OCI-LY7 (cell line): ENCODE results near the gene SPATA24. TPM values are rescaled to one million over a fixed set of nuclear protein-coding genes. Genes with fewer than 3 reads are reported as not detected.

ENCODE experiments used
- BruUV-seq: library from RNA; stranded (reverse); fragments of 400-500 nt; replicated peaks from 2 replicates; lab custom pipeline; 2021; lab: Mats Ljungman, UMichigan
- CTCF ChIA-PET: fragments of 300-600 bp; sonication (Branson Sonifier 250); formaldehyde crosslinking; loops from one replicate; lab custom pipeline; 2022; ENCODE audit warnings: antibody characterized with exemption; ENCODE audit not compliant: unreplicated experiment; lab: Charles Lee
- POLR2A ChIA-PET: fragments of 300-600 bp; sonication (Branson Sonifier 250); formaldehyde crosslinking; loops from one replicate; lab custom pipeline; 2022; ENCODE audit warnings: antibody characterized with exemption; lab: Charles Lee
- DNase-seq: peaks from one replicate; pipeline ENCODE4 v3.0.0-alpha.2; 2015; ENCODE audit warnings: low spot score
- H2AFZ ChIP-seq: fragments of 200-600 bp; sonication (generic), shearing (Covaris generic); 2 replicates; pipeline ENCODE4 v1.6.1; 2014; ENCODE audit warnings: mild to moderate bottlenecking, antibody characterized with exemption, low read length, moderate library complexity
- H3K27ac ChIP-seq: fragments of 200-600 bp; sonication (generic); 2 replicates; pipeline ENCODE4 v1.5.1; 2014; ENCODE audit warnings: mixed run types, low read depth, mild to moderate bottlenecking, moderate library complexity, low read length, inconsistent platforms; ENCODE audit not compliant: poor library complexity, severe bottlenecking
- H3K36me3 ChIP-seq: fragments of 200-600 bp; sonication (generic); 2 replicates; pipeline ENCODE4 v1.6.1; 2014; ENCODE audit warnings: mild to moderate bottlenecking, antibody characterized with exemption, low read length, moderate library complexity, mixed read lengths; ENCODE audit not compliant: insufficient read depth
- H3K4me1 ChIP-seq: fragments of 200-600 bp; sonication (generic); 2 replicates; pipeline ENCODE4 v1.5.1; 2014; ENCODE audit warnings: mild to moderate bottlenecking, low read length; ENCODE audit not compliant: insufficient read depth, poor library complexity, severe bottlenecking
- H3K4me2 ChIP-seq: fragments of 200-600 bp; sonication (generic); 2 replicates; pipeline ENCODE4 v1.6.1; 2014; ENCODE audit warnings: mild to moderate bottlenecking, low read length
- H3K4me3 ChIP-seq: fragments of 200-600 bp; sonication (generic); 2 replicates; pipeline ENCODE4 v1.5.1; 2014; ENCODE audit warnings: mild to moderate bottlenecking, low read depth, low read length; ENCODE audit not compliant: poor library complexity, severe bottlenecking
- H3K79me2 ChIP-seq: fragments of 200-600 bp; sonication (generic); 2 replicates; pipeline ENCODE4 v1.6.1; 2016; ENCODE audit warnings: low read depth, mild to moderate bottlenecking, low read length, moderate library complexity, mixed read lengths; ENCODE audit not compliant: insufficient read depth
- H3K9me2 ChIP-seq: fragments of 200-600 bp; sonication (generic); 2 replicates; pipeline ENCODE4 v1.6.1; 2016; ENCODE audit warnings: mild to moderate bottlenecking, low read length, mixed read lengths; ENCODE audit not compliant: insufficient read depth
- H3K9me3 ChIP-seq: fragments of 200-600 bp; sonication (generic); 2 replicates; pipeline ENCODE4 v1.6.1; 2014; ENCODE audit warnings: mild to moderate bottlenecking, mixed run types, low read length, mixed read lengths
- H4K20me1 ChIP-seq: fragments of 200-600 bp; sonication (generic); 2 replicates; pipeline ENCODE4 v1.6.1; 2014; ENCODE audit warnings: mild to moderate bottlenecking, antibody characterized with exemption, low read length, moderate library complexity, mixed read lengths; ENCODE audit not compliant: insufficient read depth
- EZH2phosphoT487 ChIP-seq: fragments of 200-600 bp; sonication (generic); IDR thresholded peaks from 2 replicates; pipeline ENCODE4 v1.6.1; 2018; ENCODE audit warnings: low read depth, borderline replicate concordance, mild to moderate bottlenecking, mixed run types, antibody characterized with exemption, low read length, moderate library complexity, mixed read lengths
- intact Hi-C: fragments of 100-400 bp; cut with micrococcal nuclease; formaldehyde crosslinking; loops from one replicate; pipeline ENCODE4 v1.10.0; 2022; ENCODE audit not compliant: unreplicated experiment
- total RNA-seq, 2 experiments: library from RNA; depleted of rRNA in 1 of 2; stranded (reverse); fragments of >200 nt in 1 of 2; shearing (Covaris generic) in 1 of 2; gene quantifications; 2 replicates each; pipeline ENCODE4 v1.2.3, GENCODE V29; 2014 to 2022
- TF ChIP-seq, protein P1 (sequence below): fragments of 200-600 bp; sonication (generic); conservative IDR thresholded peaks from 2 replicates; pipeline ENCODE4 v1.5.1; 2014; ENCODE audit warnings: mild to moderate bottlenecking, antibody characterized with exemption, low read length, moderate library complexity, mixed read lengths

SPATA24 gene
- total RNA-seq, 2 experiments from 2014 or later, result 9.4 to 12.0 TPM

DNA sequence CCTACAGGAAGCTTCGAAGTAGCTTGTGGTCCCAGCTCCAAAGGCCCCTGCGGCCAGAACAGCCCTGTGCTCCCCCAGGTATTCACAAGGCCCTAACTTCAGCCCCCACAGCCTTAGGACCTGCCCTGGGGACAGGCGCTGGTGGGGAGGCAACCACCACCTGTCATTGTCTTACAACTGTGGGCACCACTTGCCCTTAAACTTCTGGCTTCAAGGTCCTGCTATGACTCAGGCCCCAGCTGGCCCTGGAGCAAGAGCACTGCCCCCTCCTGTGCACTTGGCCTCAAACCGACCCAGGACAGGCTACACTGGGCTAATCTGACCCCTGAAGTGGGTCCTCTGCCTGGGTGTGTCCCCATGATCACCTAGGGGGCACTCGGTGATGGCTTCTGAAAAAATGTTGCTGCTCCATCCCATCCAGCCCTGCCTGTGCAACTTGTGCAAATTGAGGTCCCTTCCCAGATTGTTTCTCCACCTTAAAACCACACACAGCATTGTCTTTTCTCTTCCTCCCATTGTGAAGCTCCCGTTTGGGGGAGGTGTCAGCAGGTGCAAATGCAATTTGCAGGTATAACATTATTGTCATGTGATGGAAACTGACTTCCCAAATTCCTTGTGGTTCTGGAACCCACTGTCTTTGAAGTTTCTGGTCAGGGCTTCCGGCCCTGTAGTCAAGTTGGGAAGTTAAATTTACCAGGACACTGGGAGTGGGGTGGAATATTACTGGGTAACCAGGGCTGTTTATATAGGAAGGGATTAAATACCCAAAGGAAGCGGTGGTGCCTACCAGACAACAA is 7.8 kb downstream of the SPATA24 start:
- H3K9me3 ChIP-seq, result no peaks in the 10 kb centered on the region
- CTCF ChIA-PET, result no interaction called here
- peaks cover 15% of the 10 kb centered on the region; the same call in 1 of the 2 replicates for H3K79me2 ChIP-seq
- POLR2A ChIA-PET, result interaction anchor here (1.8 kb wide), 1 partner anchor 11 kb away, joined by 7 read pairs; no protein-coding TSS in a partner anchor
- H3K4me2 ChIP-seq, result peak overlapping the region; percentile 35
- H3K4me3 ChIP-seq, result no peak overlapping the region
- intact Hi-C loops, result no loop called here
- H3K4me1 ChIP-seq, result peaks cover 46% of the 10 kb centered on the region
- H3K36me3 ChIP-seq, result peaks cover 26% of the 10 kb centered on the region
- no peak overlapping the region for H2AFZ ChIP-seq
- no peak for TF ChIP-seq EZH2phosphoT487
- TF ChIP-seq, protein P1, sequence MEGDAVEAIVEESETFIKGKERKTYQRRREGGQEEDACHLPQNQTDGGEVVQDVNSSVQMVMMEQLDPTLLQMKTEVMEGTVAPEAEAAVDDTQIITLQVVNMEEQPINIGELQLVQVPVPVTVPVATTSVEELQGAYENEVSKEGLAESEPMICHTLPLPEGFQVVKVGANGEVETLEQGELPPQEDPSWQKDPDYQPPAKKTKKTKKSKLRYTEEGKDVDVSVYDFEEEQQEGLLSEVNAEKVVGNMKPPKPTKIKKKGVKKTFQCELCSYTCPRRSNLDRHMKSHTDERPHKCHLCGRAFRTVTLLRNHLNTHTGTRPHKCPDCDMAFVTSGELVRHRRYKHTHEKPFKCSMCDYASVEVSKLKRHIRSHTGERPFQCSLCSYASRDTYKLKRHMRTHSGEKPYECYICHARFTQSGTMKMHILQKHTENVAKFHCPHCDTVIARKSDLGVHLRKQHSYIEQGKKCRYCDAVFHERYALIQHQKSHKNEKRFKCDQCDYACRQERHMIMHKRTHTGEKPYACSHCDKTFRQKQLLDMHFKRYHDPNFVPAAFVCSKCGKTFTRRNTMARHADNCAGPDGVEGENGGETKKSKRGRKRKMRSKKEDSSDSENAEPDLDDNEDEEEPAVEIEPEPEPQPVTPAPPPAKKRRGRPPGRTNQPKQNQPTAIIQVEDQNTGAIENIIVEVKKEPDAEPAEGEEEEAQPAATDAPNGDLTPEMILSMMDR, result no peak
- H3K27ac ChIP-seq, result no peak overlapping the region
- BruUV-seq, result no TSS peak
- no peaks in the 10 kb centered on the region for H3K9me2 ChIP-seq
- no peak for DNase-seq
- H4K20me1 ChIP-seq, result no peaks in the 10 kb centered on the region

DNA sequence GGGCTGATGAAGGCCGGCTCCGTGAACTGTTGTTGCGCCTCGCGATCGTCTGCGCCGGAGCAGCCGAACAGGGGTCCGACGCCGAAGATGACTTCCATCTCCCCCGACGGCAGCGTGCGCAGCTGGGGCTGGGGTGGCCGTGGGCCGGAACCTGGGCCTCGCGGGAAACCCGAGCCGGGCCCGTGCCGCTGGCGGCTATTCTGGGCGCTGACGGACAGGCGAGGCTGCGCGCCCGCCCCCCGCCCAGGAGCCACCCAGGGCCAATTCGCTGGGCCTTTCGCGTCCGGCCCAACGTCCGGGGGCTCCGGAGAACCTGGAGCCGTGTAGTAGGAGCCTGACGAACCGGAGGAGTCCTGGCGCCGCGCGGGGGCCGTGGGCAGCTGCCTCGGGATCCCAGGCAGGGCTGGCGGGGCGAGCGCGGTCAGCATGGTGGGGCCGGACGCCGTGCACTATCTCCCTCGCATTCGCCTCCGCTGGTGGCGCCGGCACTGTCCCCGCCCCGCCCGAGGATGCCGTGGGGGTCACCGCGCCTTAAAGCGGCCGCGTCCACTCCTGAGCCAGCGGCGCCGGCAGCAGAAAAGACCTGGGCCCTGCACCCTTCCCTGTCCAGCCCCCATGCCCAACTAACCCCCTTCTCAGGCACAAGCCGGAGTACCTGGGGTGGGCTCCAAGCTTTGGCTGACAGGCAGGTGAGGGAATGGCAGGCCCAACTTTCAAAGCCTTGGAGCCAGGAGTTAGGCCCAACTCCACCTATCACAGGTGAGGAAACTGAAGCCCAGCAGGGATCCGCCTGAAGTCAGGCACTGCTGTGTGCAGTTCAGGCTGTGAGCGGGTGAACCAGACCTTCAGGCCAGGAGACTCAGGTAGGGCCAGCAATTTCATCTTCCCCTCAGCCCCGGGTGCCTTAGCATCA is 9.0 kb downstream of the SPATA24 start, which contains the start of gene PROB1:
TSS of gene PROB1 (minus strand) at position 451 of the 913 bp plus-strand sequence. CDS start at position 428, 23 bp downstream.
- peaks cover 28% of the 10 kb centered on the region for H3K36me3 ChIP-seq
- peak within 1 kb of the TSS; percentile 90 for H3K27ac ChIP-seq
- no peaks in the 10 kb centered on the region for H3K9me2 ChIP-seq
- BruUV-seq, result no TSS peak
- H3K4me2 ChIP-seq, result peak within 1 kb of the TSS; percentile 99
- peak within 1 kb of the TSS; percentile 79 for H3K4me3 ChIP-seq
- H3K9me3 ChIP-seq, result no peaks in the 10 kb centered on the region
- H2AFZ ChIP-seq, result no peak within 1 kb of the TSS
- no peak for DNase-seq
- ChIA-PET POLR2A (interaction anchor here (1.8 kb wide), 1 partner anchor 12 kb away, joined by 7 read pairs; no protein-coding TSS in a partner anchor), CTCF (no interaction called here)
- TF ChIP-seq EZH2phosphoT487, result no peak
- TF ChIP-seq, protein P1, result no peak
- intact Hi-C loops, result loop anchor here (5.0 kb wide), 2 partner anchors 118 to 818 kb away; partner anchors contain the start of gene HSPA9
- peaks cover 57% of the 10 kb centered on the region for H3K4me1 ChIP-seq
- no peaks in the 10 kb centered on the region for H4K20me1 ChIP-seq
- H3K79me2 ChIP-seq, result peaks cover 27% of the 10 kb centered on the region; the same call in 1 of the 2 replicates
